RWPE2 (cell line): Measurements from ENCODE around the gene PGLYRP3.
"Not testable (repeated sequence)": the region's sequence is repeated elsewhere in the genome, so short reads cannot be mapped to it uniquely, and the experiment has no call there.

Source experiments
- ATAC-seq: fragments of 200-7000 bp; cut with Tn5 transposase; 3 replicates; pipeline ENCODE4 v1.9.1; 2021; ENCODE audit warnings: low read depth
- DNase-seq: peaks from one replicate; pipeline ENCODE4 v3.0.0-alpha.2; 2020; ENCODE audit warnings: low spot score
- H3K27ac ChIP-seq: fragments of 450-650 bp; 2 replicates; pipeline ENCODE4 v1.5.1; 2017; ENCODE audit warnings: mild to moderate bottlenecking; ENCODE audit not compliant: poor library complexity, severe bottlenecking
- H3K27me3 ChIP-seq: fragments of 250-450 bp; sonication (Bioruptor Pico); 2 replicates; pipeline ENCODE4 v1.5.1; 2021; ENCODE audit warnings: mild to moderate bottlenecking, moderate library complexity; ENCODE audit not compliant: insufficient read depth, poor library complexity, severe bottlenecking
- H3K36me3 ChIP-seq: fragments of 250-450 bp; sonication (Bioruptor Pico); 2 replicates; pipeline ENCODE4 v1.5.1; 2020; ENCODE audit warnings: low read depth, mild to moderate bottlenecking, moderate library complexity
- H3K4me1 ChIP-seq: fragments of 250-450 bp; sonication (Bioruptor Pico); 2 replicates; pipeline ENCODE4 v1.5.1; 2021; ENCODE audit warnings: mild to moderate bottlenecking, moderate library complexity; ENCODE audit not compliant: insufficient read depth, poor library complexity, severe bottlenecking
- H3K4me3 ChIP-seq: fragments of 250-450 bp; sonication (Bioruptor Pico); 2 replicates; pipeline ENCODE4 v1.5.1; 2021; ENCODE audit warnings: mild to moderate bottlenecking, moderate library complexity; ENCODE audit not compliant: severe bottlenecking
- H3K9me3 ChIP-seq: fragments of 250-450 bp; sonication (Bioruptor Pico); 2 replicates; pipeline ENCODE4 v1.5.1; 2021; ENCODE audit warnings: mild to moderate bottlenecking, moderate library complexity; ENCODE audit not compliant: severe bottlenecking
- CTCF ChIP-seq: fragments of 450-650 bp; IDR thresholded peaks from one replicate; pipeline ENCODE4 v1.5.1; 2017; ENCODE audit warnings: mild to moderate bottlenecking, moderate library complexity; ENCODE audit not compliant: poor library complexity, severe bottlenecking

PGLYRP3 gene

GRCh38 chr1:153322568-153322967 is 9.8 kb upstream of the PGLYRP3 start:
- Histone ChIP-seq H3K27ac (no peak overlapping the region), H3K27me3 (no peaks in the 10 kb centered on the region), H3K9me3 (peaks cover 6% of the 10 kb centered on the region), H3K4me1 (no peaks in the 10 kb centered on the region), H3K4me3 (no peak overlapping the region), H3K36me3 (no peaks in the 10 kb centered on the region)
- DNase-seq (no peak), ATAC-seq (no peak)
- no peak for TF ChIP-seq CTCF

GRCh38 chr1:153318145-153318544 is 5.4 kb upstream of the PGLYRP3 start:
- H3K4me1 ChIP-seq, ATAC-seq, H3K4me3 ChIP-seq, H3K9me3 ChIP-seq, H3K36me3 ChIP-seq, DNase-seq, H3K27me3 ChIP-seq, H3K27ac ChIP-seq: not testable (repeated sequence)

- not testable (repeated sequence) for H3K4me1 ChIP-seq, H3K36me3 ChIP-seq, H3K27ac ChIP-seq, DNase-seq, H3K4me3 ChIP-seq, H3K27me3 ChIP-seq, ATAC-seq, H3K9me3 ChIP-seq
These were observed 3.3 kb upstream of the PGLYRP3 start for GRCh38 chr1:153316013-153316412.

DNA sequence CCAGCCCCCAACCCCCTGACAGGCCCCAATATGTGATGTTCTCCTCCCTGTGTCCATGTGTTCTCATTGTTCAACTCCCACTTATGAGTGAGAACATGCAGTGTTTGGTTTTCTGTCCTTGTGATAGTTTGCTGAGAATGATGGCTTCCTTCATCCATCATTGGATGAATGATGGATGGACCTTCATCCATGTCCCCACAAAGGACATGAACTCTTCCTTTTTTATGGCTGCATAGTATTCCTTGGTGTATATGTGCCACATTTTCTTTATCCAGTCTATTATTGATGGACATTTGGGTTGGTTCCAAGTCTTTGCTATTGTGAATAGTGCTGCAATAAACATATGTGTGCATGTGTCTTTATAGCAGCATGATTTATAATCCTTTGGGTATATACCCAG is 1.6 kb upstream of the PGLYRP3 start:
- H3K27me3 ChIP-seq, H3K9me3 ChIP-seq, H3K27ac ChIP-seq, H3K4me3 ChIP-seq, H3K4me1 ChIP-seq, DNase-seq, ATAC-seq, H3K36me3 ChIP-seq: not testable (repeated sequence)

DNA sequence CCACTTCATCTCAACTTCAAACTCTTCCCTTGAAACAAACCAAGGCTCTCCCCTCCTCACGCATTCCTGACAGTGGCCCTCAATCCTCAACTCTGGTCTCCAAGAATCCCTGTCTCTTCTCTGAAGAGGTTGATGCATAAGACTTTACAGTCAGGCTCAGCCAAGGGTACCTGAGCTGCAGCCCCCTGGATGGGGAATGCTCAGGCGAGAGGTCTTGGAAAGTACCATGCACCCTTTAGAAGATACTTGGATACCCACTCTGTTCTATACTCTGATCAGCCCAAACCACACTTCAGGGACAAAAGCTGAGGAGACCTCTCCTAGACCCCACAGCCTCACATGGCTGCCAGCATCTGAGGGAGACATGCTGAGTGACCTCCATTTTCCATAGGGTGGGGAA is 536 bp upstream of the PGLYRP3 start:
- H3K27ac ChIP-seq, result no peak overlapping the region
- H3K27me3 ChIP-seq, result no peaks in the 10 kb centered on the region
- no peak for DNase-seq
- no peaks in the 10 kb centered on the region for H3K4me1 ChIP-seq
- no peaks in the 10 kb centered on the region for H3K9me3 ChIP-seq
- TF ChIP-seq CTCF, result no peak
- no peak overlapping the region for H3K4me3 ChIP-seq
- no peak for ATAC-seq
- H3K36me3 ChIP-seq, result no peaks in the 10 kb centered on the region

GRCh38 chr1:153310526-153310925 is 2.2 kb downstream of the PGLYRP3 start:
- Histone ChIP-seq H3K27me3 (no peaks in the 10 kb centered on the region), H3K27ac (no peak overlapping the region), H3K4me3 (no peak overlapping the region), H3K4me1 (no peaks in the 10 kb centered on the region), H3K36me3 (no peaks in the 10 kb centered on the region), H3K9me3 (no peaks in the 10 kb centered on the region)
- no peak for TF ChIP-seq CTCF
- ATAC-seq, result no peak
- no peak for DNase-seq
